ENCODE measurements around the gene ASTN2.

DNA sequence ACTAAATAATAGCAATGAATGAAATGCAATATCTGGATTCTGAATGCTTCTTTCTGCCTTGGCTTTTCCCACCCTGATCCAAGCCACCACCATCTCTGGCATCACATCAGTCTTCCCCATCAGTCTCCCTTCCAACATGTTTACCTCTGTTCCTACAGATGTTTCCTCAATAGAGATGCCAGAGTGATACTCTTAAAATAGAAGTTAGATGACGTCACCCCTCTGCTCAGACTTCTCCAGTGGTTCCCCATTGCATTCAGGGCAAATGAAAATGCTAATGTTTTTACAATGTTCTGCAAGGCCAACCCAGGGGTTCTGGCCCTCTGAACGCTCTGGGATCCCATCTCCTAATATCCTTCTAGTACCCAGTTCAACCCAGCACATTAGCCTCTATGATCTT is 422.0 kb downstream of the ASTN2 start:
- TF ChIP-seq EZH2phosphoT487 (IDR thresholded peaks at IDR 0.05; ENCODE audit: insufficient read depth, low read depth) (no peak), EZH2 (IDR thresholded peaks at IDR 0.05; ENCODE audit: insufficient read depth, poor library complexity, severe bottlenecking) (no peak)

All from GM23248 (cell line).